Fibroblast of skin of left biceps (primary cell): Measurements from ENCODE around the gene PTER.

Experiments
- DNase-seq, 2 experiments: peaks; one replicate each; pipeline ENCODE4 v3.0.0-alpha.2; 2013; ENCODE audit warnings: low read depth in 2 of 2

PTER gene

GRCh38 chr10:16436758-16437539, at the start of gene PTER:
TSS of gene PTER (plus strand) at chr10:16437010. CDS start at chr10:16484385, 47,375 bp downstream.
- peak; percentile 69 to 76 for DNase-seq

GRCh38 chr10:16392531-16393069, 44.2 kb upstream of the PTER start:
- no peak for DNase-seq

- no peak for DNase-seq
Measured at GRCh38 chr10:16393271-16393858, 43.4 kb upstream of the PTER start.

- no peak for DNase-seq
Measured at GRCh38 chr10:16401416-16401815, 35.4 kb upstream of the PTER start.

GRCh38 chr10:16408379-16408778, 28.4 kb upstream of the PTER start:
- no peak for DNase-seq

GRCh38 chr10:16417341-16417740, 19.5 kb upstream of the PTER start:
- no peak for DNase-seq

- no peak for DNase-seq
Measured at GRCh38 chr10:16423599-16423998, 13.2 kb upstream of the PTER start.

- DNase-seq = no peak
Measured at GRCh38 chr10:16425449-16425848, 11.4 kb upstream of the PTER start.

GRCh38 chr10:16429539-16429938, 7.3 kb upstream of the PTER start:
- DNase-seq = no peak

GRCh38 chr10:16436367-16436757, 448 bp upstream of the PTER start:
- no peak for DNase-seq

- no peak for DNase-seq
Measured at GRCh38 chr10:16437540-16437894, 707 bp downstream of the PTER start.

GRCh38 chr10:16439295-16439694, 2.5 kb downstream of the PTER start:
- no peak for DNase-seq

GRCh38 chr10:16440396-16441133, 3.8 kb downstream of the PTER start:
- DNase-seq = no peak

GRCh38 chr10:16441173-16441840, 4.5 kb downstream of the PTER start:
- DNase-seq = no peak

- no peak for DNase-seq
Measured at GRCh38 chr10:16442914-16443313, 6.1 kb downstream of the PTER start.

- DNase-seq = no peak
Measured at GRCh38 chr10:16445770-16446469, 9.1 kb downstream of the PTER start.

- no peak for DNase-seq
Measured at GRCh38 chr10:16449454-16449853, 12.6 kb downstream of the PTER start.

- DNase-seq = no peak
Measured at GRCh38 chr10:16458166-16458955, 21.6 kb downstream of the PTER start.

GRCh38 chr10:16459423-16459939, 22.7 kb downstream of the PTER start:
- DNase-seq = no peak

- DNase-seq = no peak
Measured at GRCh38 chr10:16466001-16466400, 29.2 kb downstream of the PTER start.
